H1 (cell line): ENCODE data around the gene ERI2. TPM values are rescaled to one million over a fixed set of nuclear protein-coding genes. Genes with fewer than 3 reads are reported as not detected.

Experiments
- CTCF ChIA-PET: fragments of 300-600 bp; sonication (Branson Sonifier 250); formaldehyde crosslinking; loops from one replicate; lab custom pipeline; 2021; ENCODE audit not compliant: partially characterized antibody; lab: Charles Lee
- POLR2A ChIA-PET: fragments of 300-600 bp; sonication (Branson Sonifier 250); formaldehyde crosslinking; loops from one replicate; lab custom pipeline; 2021; ENCODE audit warnings: inconsistent platforms; ENCODE audit not compliant: partially characterized antibody; lab: Charles Lee
- DNase-seq, 2 experiments: peaks; one replicate each; pipeline versions ENCODE4 v3.0.0 to v3.0.0-alpha.2; 2010 to 2022; ENCODE audit warnings: low spot score in 2 of 2, low read depth in 1 of 2, mixed read lengths in 1 of 2
- FAIRE-seq: peaks from 2 replicates; lab custom pipeline; 2011; peaks lifted over from hg19 to GRCh38; lab: Jason Lieb, UNC
- H2AFZ ChIP-seq: 2 replicates; pipeline ENCODE4 v1.8.1; 2012; ENCODE audit warnings: low read length, inconsistent platforms
- H2AK5ac ChIP-seq: 2 replicates; pipeline ENCODE4 v1.6.1; 2013; ENCODE audit warnings: low read depth, low read length
- H2BK120ac ChIP-seq: replicated peaks from 2 replicates; pipeline ENCODE3; 2013; ENCODE audit warnings: low read depth, low read length, inconsistent platforms
- H2BK12ac ChIP-seq: 2 replicates; pipeline ENCODE4 v1.6.1; 2013; ENCODE audit warnings: low read depth, low read length
- H2BK15ac ChIP-seq: 2 replicates; pipeline ENCODE4 v1.6.1; 2013; ENCODE audit warnings: low read length
- H2BK20ac ChIP-seq: 2 replicates; pipeline ENCODE4 v1.6.1; 2013; ENCODE audit warnings: low read length
- H2BK5ac ChIP-seq: 2 replicates; pipeline ENCODE4 v1.6.1; 2013; ENCODE audit warnings: low read depth, low read length
- H3K14ac ChIP-seq: 2 replicates; pipeline ENCODE4 v1.6.1; 2013; ENCODE audit warnings: inconsistent platforms; ENCODE audit not compliant: insufficient read length
- H3K18ac ChIP-seq: 2 replicates; pipeline ENCODE4 v1.6.1; 2013; ENCODE audit warnings: low read length; ENCODE audit errors: extremely low read depth
- H3K23ac ChIP-seq: 2 replicates; pipeline ENCODE4 v1.6.1; 2013; ENCODE audit warnings: inconsistent platforms; ENCODE audit not compliant: insufficient read length
- H3K23me2 ChIP-seq: 2 replicates; pipeline ENCODE4 v1.6.1; 2013; ENCODE audit warnings: low read depth, low read length
- H3K27ac ChIP-seq: 2 replicates; pipeline ENCODE4 v1.6.1; 2011; ENCODE audit warnings: low read depth, low read length, inconsistent platforms
- H3K27me3 ChIP-seq, 4 experiments: replicated peaks in 1 of 4; 1 replicate in 1 of 4; 2 replicates in 3 of 4; pipeline versions ENCODE4 v1.6.1 to v1.8.1; 2011 to 2013; ENCODE audit warnings: low read length in 3 of 4, mild to moderate bottlenecking in 3 of 4, inconsistent platforms in 2 of 4, mixed read lengths in 2 of 4, moderate library complexity in 1 of 4; ENCODE audit not compliant: control insufficient read depth in 3 of 4, insufficient read depth in 3 of 4; ENCODE audit errors: extremely low read depth in 1 of 4
- H3K36me3 ChIP-seq, 4 experiments: 2 replicates each; pipeline versions ENCODE4 v1.6.1 to v1.8.1; 2011 to 2013; ENCODE audit warnings: mild to moderate bottlenecking in 4 of 4, low read length in 3 of 4, moderate library complexity in 2 of 4, control low read depth in 1 of 4, inconsistent platforms in 1 of 4; ENCODE audit not compliant: insufficient read depth in 4 of 4, control insufficient read depth in 2 of 4
- H3K4ac ChIP-seq: replicated peaks from 2 replicates; pipeline ENCODE3; 2013; ENCODE audit warnings: low read length, low read depth, mixed read lengths, inconsistent platforms; ENCODE audit not compliant: insufficient read length
- H3K4me1 ChIP-seq, 4 experiments: replicated peaks in 1 of 4; 1 replicate in 1 of 4; 2 replicates in 3 of 4; pipeline versions ENCODE4 v1.6.1 to v1.8.1; 2011 to 2013; ENCODE audit warnings: low read length in 3 of 4, inconsistent platforms in 2 of 4, mixed read lengths in 1 of 4; ENCODE audit not compliant: insufficient read depth in 4 of 4, control insufficient read depth in 3 of 4
- H3K4me2 ChIP-seq, 2 experiments: 2 replicates each; pipeline versions ENCODE4 v1.6.1 to v1.8.1; 2011 to 2013; ENCODE audit warnings: low read depth in 2 of 2, low read length in 2 of 2, control low read depth in 1 of 2, inconsistent platforms in 1 of 2, mild to moderate bottlenecking in 1 of 2; ENCODE audit not compliant: insufficient read depth in 1 of 2
- H3K4me3 ChIP-seq, 4 experiments: fragments of 200-600, 300-600 bp in 1 of 4; sonication (generic), shearing (Covaris generic), sonication (Bioruptor Twin) in 1 of 4; 2 replicates each; pipeline versions ENCODE4 v1.5.1 to v1.8.1; 2011 to 2016; ENCODE audit warnings: low read length in 4 of 4, low read depth in 3 of 4, control low read depth in 2 of 4, inconsistent platforms in 2 of 4, mild to moderate bottlenecking in 2 of 4, mixed read lengths in 1 of 4, moderate library complexity in 1 of 4; ENCODE audit not compliant: insufficient read depth in 2 of 4; ENCODE audit errors: extremely low read depth in 1 of 4
- H3K56ac ChIP-seq: replicated peaks from 2 replicates; pipeline ENCODE3; 2013; ENCODE audit warnings: low read depth, mild to moderate bottlenecking, mixed read lengths, low read length, inconsistent platforms; ENCODE audit not compliant: insufficient read length
- H3K79me1 ChIP-seq: 2 replicates; pipeline ENCODE4 v1.6.1; 2013; ENCODE audit warnings: low read depth, low read length, control low read depth
- H3K79me2 ChIP-seq, 2 experiments: 2 replicates each; pipeline versions ENCODE4 v1.6.1 to v1.8.1; 2012 to 2013; ENCODE audit warnings: low read length in 2 of 2, mild to moderate bottlenecking in 2 of 2, inconsistent platforms in 1 of 2; ENCODE audit not compliant: insufficient read depth in 2 of 2, control insufficient read depth in 1 of 2
- H3K9ac ChIP-seq, 4 experiments: replicated peaks in 1 of 4; 1 replicate in 1 of 4; 2 replicates in 3 of 4; pipeline versions ENCODE4 v1.6.1 to v1.8.1; 2011 to 2013; ENCODE audit warnings: low read depth in 3 of 4, low read length in 3 of 4, control low read depth in 2 of 4, mild to moderate bottlenecking in 2 of 4, moderate library complexity in 2 of 4, inconsistent platforms in 1 of 4; ENCODE audit errors: extremely low read depth in 1 of 4
- H3K9me3 ChIP-seq, 2 experiments: 2 replicates each; pipeline versions ENCODE4 v1.6.1 to v1.8.1; 2012 to 2013; ENCODE audit warnings: mild to moderate bottlenecking in 2 of 2, moderate library complexity in 2 of 2, control low read depth in 1 of 2, inconsistent platforms in 1 of 2, low read depth in 1 of 2, low read length in 1 of 2, mixed read lengths in 1 of 2; ENCODE audit not compliant: insufficient read depth in 2 of 2
- H4K20me1 ChIP-seq, 2 experiments: replicated peaks in 1 of 2; 2 replicates each; pipeline versions ENCODE3 to v1.8.1; 2011 to 2013; ENCODE audit warnings: inconsistent platforms in 2 of 2, low read length in 2 of 2, mild to moderate bottlenecking in 1 of 2; ENCODE audit not compliant: insufficient read depth in 2 of 2, control insufficient read depth in 1 of 2
- H4K5ac ChIP-seq: 2 replicates; pipeline ENCODE4 v1.6.1; 2013; ENCODE audit warnings: low read length, low read depth, mixed read lengths, inconsistent platforms; ENCODE audit not compliant: insufficient read length
- H4K8ac ChIP-seq: 2 replicates; pipeline ENCODE4 v1.8.0; 2013; ENCODE audit warnings: mild to moderate bottlenecking, moderate library complexity, low read length, inconsistent platforms; ENCODE audit not compliant: insufficient read depth; ENCODE audit errors: extremely low read depth
- H4K91ac ChIP-seq: replicated peaks from 2 replicates; pipeline ENCODE3; 2013; ENCODE audit warnings: low read length, mixed read lengths, inconsistent platforms; ENCODE audit not compliant: insufficient read length
- CHD1 ChIP-seq: IDR thresholded peaks from 2 replicates; pipeline ENCODE4 v1.6.1; 2012; ENCODE audit warnings: low read depth, low read length, improper control_type of control experiment
- WGBS, 2 experiments: shearing (Covaris generic) in 1 of 2; methylation state at CpG; one replicate each; pipeline versions ENCODE4 v1.1.6 to v1.1.7; 2013 to 2015; ENCODE audit warnings: low lambda C conversion rate in 2 of 2, mixed read lengths in 2 of 2, inconsistent platforms in 1 of 2, low coverage in 1 of 2, missing lambda C conversion rate in 1 of 2; ENCODE audit not compliant: insufficient replicate concordance in 2 of 2, insufficient coverage in 1 of 2, insufficient read length in 1 of 2; ENCODE audit errors: extremely low coverage in 1 of 2, missing lambda C conversion rate in 1 of 2; 5-methylcytosine and 5-hydroxymethylcytosine counted together
- polyA plus RNA-seq, 7 experiments: library from polyadenylated mRNA; depleted of rRNA in 3 of 7; stranded (reverse) in 5 of 7; unstranded in 2 of 7; fragments of >200 nt in 5 of 7; fragments of 200-250 nt in 2 of 7; gene quantifications; 1 replicate in 5 of 7; 2 replicates in 1 of 7; 4 replicates in 1 of 7; pipeline versions ENCODE4 v1.2.1 to v1.2.3, GENCODE V29; 2011 to 2013; ENCODE audit warnings: missing spikeins in 2 of 7, mixed read lengths in 2 of 7
- total RNA-seq: library from RNA; stranded (reverse); fragmentation: NEBNext Ultra II Directional; extraction: Animal tissue kit (Norgen Biotek cat#: 25700); gene quantifications from 2 replicates; pipeline ENCODE4 v1.2.1, GENCODE V29; 2021

Gene ERI2
- total and polyA plus RNA-seq, 2 of the 8 experiments (the other 6 are each of a cell fraction or from before 2014, with no cell fraction given) = 11.0 to 12.6 TPM

- ChIA-PET CTCF (interaction anchor here (0.6 to 9.6 kb wide), 7 partner anchors 16 to 860 kb away, joined by 4 to 125 read pairs (median 7); no protein-coding TSS in a partner anchor), POLR2A (interaction anchor here (0.7 to 1.2 kb wide), 2 partner anchors 23 to 227 kb away, joined by 3 read pairs; no protein-coding TSS in a partner anchor)
- Histone ChIP-seq H2BK5ac (no peak overlapping the region), H3K18ac (no peak overlapping the region), H2BK15ac (no peak overlapping the region), H3K4me3 (no peak overlapping the region), H3K4ac (no peak overlapping the region), H3K9me3 (no peaks in the 10 kb centered on the region), H2BK20ac (no peak overlapping the region), H3K79me1 (0 out of 2 replicates have a peak, but pooled peaks cover 2% of the 10 kb centered on the region), H2AK5ac (no peak overlapping the region), H3K14ac (no peak overlapping the region), H4K91ac (no peak overlapping the region), H4K8ac (no peak overlapping the region), H3K36me3 (peaks cover 0 to 2% (median under 1%) of the 10 kb centered on the region in 4 experiments; a peak in 3 of 8 replicates), H4K20me1 (peaks cover 2% of the 10 kb centered on the region in 2 experiments), H3K9ac (no peak overlapping the region), H3K79me2 (0 out of 4 replicates have a peak, but pooled peaks cover 0 to 2% of the 10 kb centered on the region in 2 experiments), H2BK12ac (no peak overlapping the region), H3K27ac (no peak overlapping the region), H3K23ac (no peak overlapping the region), H3K4me1 (peaks cover 0 to 2% (median 0%) of the 10 kb centered on the region in 4 experiments; a peak in 2 of 7 replicates), H2BK120ac (no peak overlapping the region), H4K5ac (no peak overlapping the region), H3K23me2 (no peaks in the 10 kb centered on the region), H3K4me2 (no peak overlapping the region), H3K27me3 (no peaks in the 10 kb centered on the region), H2AFZ (no peak overlapping the region), H3K56ac (no peak overlapping the region)
- WGBS, 2 experiments = 100% methylated on average over 2 of the region's 2 CpGs; no CpG with 5 or more reads in 1 of the 2 experiments
- FAIRE-seq = no peak
- TF ChIP-seq CHD1 = no peak
- no peak for DNase-seq
These were observed 45.3 kb upstream of the ERI2 start for GRCh38 chr16:20851601-20852000.
